ENCODE measurements around the gene IL17F.

The IL17F gene

DNA sequence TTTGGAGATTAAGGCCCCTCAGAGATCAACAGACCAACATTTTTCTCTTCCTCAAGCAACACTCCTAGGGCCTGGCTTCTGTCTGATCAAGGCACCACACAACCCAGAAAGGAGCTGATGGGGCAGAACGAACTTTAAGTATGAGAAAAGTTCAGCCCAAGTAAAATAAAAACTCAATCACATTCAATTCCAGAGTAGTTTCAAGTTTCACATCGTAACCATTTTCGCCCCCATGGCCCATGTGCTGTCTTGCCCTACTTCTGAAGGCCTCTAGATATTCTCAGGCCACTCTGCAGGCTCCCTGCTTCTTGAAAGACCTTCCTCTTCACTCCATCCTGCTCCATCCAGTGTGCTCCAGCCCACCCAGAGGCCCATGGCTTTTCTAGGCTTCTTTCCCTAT is 53.9 kb downstream of the IL17F start:
- DNase-seq (ENCODE audit: low read depth): no peak

DNA sequence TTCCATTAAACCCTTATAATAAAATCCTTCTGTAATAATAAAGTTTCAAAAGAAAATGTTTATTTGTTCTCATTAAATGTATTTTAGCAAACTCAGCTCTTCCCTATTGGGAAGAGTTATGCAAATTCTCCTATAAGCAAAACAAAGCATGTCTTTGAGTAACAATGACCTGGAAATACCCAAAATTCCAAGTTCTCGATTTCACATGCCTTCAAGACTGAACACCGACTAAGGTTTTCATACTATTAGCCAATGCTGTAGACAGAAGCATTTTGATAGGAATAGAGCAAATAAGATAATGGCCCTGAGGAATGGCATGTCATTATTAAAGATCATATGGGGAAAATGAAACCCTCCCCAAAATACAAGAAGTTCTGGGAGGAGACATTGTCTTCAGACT is 54.3 kb downstream of the IL17F start:
- no peak for DNase-seq (ENCODE audit: low read depth)

- DNase-seq (ENCODE audit: low read depth): no peak
Measured at GRCh38 chr6:52187098-52187497, 57.2 kb downstream of the IL17F start.
